Effector memory CD8-positive, alpha-beta T cell (primary cell): ENCODE results near the gene KDM5B.

Experiments
- ATAC-seq: fragments of 150-1000 bp; cut with Tn5 transposase; replicated peaks from 2 replicates; pipeline ENCODE4 v1.10.0; 2021; ENCODE audit warnings: mild to moderate bottlenecking, moderate library complexity
- DNase-seq, 3 experiments: peaks; one replicate each; pipeline ENCODE4 v3.0.0; 2021
- H3K27ac Mint-ChIP-seq, 2 donors: one replicate each; pipeline ENCODE4 v1.8.0; 2022; ENCODE audit warnings: mild to moderate bottlenecking in 2 of 2, mixed read lengths in 2 of 2, moderate library complexity in 2 of 2
- H3K27me3 Mint-ChIP-seq, 2 donors: one replicate each; pipeline ENCODE4 v1.8.0; 2022; ENCODE audit warnings: mixed read lengths in 2 of 2
- H3K36me3 Mint-ChIP-seq: one replicate; pipeline ENCODE4 v1.8.0; 2022; ENCODE audit warnings: mild to moderate bottlenecking, moderate library complexity, mixed read lengths; ENCODE audit not compliant: insufficient read depth
- H3K4me1 Mint-ChIP-seq, 2 donors: one replicate each; pipeline ENCODE4 v1.8.0; 2022; ENCODE audit warnings: low read depth in 2 of 2, mixed read lengths in 2 of 2
- H3K4me3 Mint-ChIP-seq, 2 donors: one replicate each; pipeline ENCODE4 v1.8.0; 2022; ENCODE audit warnings: mild to moderate bottlenecking in 2 of 2, mixed read lengths in 2 of 2, moderate library complexity in 2 of 2
- H3K9me3 Mint-ChIP-seq, 2 donors: one replicate each; pipeline ENCODE4 v1.8.0; 2022; ENCODE audit warnings: mixed read lengths in 2 of 2

The KDM5B gene

DNA sequence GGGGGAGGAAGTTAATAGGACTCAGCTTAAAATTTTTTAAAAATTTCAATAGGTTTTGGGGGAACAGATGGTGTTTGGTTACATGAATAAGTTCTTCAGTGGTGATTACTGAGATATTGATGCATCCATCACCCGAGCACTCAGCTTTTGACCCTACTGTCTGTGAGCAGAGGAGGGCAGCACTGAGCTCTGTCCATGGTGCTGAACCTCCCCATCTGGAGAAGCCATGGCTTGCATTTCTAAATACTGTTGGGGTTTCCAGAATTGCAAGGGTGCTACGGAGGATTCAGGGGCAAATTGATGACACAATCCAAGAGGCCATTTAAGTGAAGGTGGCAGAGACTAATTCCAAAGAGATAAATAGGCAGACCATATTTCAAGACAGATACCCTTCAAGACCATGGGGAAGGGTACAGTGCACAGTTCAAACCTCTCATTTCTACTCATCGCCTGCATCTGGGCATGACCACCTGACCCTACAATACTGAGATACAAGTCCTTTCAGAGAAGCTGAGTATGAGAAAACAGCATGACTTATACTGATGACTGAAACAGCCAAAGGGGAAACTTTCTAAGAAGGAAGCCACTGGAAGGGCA is 115.2 kb downstream of the KDM5B start:
- H3K9me3 Mint-ChIP-seq = peaks cover 0 to 2% of the 10 kb centered on the region in 2 donors
- peaks cover 54 to 92% of the 10 kb centered on the region in 2 donors for H3K27me3 Mint-ChIP-seq
- H3K4me3 Mint-ChIP-seq = no peak overlapping the region
- DNase-seq (peak; percentile 57 to 64 (median 62)), ATAC-seq (peak; percentile 71)
- H3K27ac Mint-ChIP-seq = no peak overlapping the region
- H3K4me1 Mint-ChIP-seq = no peaks in the 10 kb centered on the region
- peaks cover 7% of the 10 kb centered on the region for H3K36me3 Mint-ChIP-seq

DNA sequence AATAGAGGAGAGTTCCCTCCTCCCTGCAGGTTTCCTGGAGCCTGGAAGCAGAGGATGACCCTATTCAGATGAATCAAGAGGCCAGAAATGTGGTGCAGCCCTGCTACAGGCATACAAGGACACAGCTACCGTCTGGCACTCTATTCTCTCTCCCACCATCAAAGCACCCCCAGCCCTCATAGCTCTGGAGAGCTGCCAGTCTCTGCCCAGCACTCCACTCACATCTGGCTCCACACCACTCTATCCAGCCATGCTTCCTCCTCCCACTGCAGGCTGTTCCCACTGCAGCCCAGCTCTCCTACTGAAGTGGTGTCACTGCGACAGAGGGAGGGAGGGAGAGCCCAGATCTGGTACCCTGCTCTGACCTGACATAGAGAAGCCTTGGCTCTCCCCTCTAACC is 116.4 kb downstream of the KDM5B start:
- peaks cover 0 to 2% of the 10 kb centered on the region in 2 donors for H3K9me3 Mint-ChIP-seq
- H3K27me3 Mint-ChIP-seq = peaks cover 58 to 92% of the 10 kb centered on the region in 2 donors
- H3K36me3 Mint-ChIP-seq = peaks cover 7% of the 10 kb centered on the region
- DNase-seq = no peak
- no peak overlapping the region for H3K4me3 Mint-ChIP-seq
- no peaks in the 10 kb centered on the region for H3K4me1 Mint-ChIP-seq
- no peak for ATAC-seq
- H3K27ac Mint-ChIP-seq = no peak overlapping the region

DNA sequence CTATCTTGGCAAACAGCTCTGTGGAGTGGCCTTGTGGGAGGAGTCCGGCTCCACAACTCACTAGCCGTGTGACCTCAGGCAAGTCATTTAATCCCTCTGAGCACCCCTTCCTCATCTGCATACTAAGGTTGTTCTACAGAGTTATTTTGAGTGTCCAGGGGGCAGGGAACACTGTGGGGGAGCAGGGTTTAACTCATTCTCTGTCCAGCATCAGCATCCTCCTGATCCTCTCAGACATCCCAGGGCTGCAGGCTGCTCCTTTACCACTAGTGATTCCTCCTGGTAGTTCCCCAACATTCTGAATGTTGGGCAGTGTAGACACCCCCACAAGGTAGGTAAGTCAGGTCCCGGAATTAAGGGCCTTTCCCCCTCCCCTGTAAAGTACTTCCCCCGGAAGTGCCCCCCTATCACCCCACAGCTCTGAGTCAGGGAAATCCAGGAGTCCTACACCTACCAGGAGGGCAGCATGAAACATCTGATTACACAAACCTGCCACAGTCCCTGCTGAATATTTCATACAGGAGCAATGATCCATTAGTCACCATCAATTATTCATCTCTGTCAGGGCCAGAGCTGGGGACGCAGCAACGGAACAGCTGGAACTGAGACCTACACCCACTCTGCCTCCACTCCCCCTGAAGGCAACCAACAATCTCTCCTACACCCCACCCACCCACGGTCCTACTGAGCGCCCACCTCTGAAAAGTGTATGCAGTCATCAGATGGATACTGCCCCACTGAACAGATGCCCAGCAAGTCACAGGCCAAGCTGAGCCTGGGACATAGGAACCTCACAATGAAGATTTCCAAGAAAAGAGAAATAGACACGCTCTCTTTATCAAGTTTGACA is 118.5 kb downstream of the KDM5B start:
- peaks cover 7% of the 10 kb centered on the region for H3K36me3 Mint-ChIP-seq
- DNase-seq (no peak), ATAC-seq (no peak)
- H3K4me1 Mint-ChIP-seq = no peaks in the 10 kb centered on the region
- no peak overlapping the region for H3K27ac Mint-ChIP-seq
- H3K9me3 Mint-ChIP-seq = peaks cover 0 to 2% of the 10 kb centered on the region in 2 donors
- no peak overlapping the region for H3K4me3 Mint-ChIP-seq
- H3K27me3 Mint-ChIP-seq = peaks cover 56 to 92% of the 10 kb centered on the region in 2 donors

DNA sequence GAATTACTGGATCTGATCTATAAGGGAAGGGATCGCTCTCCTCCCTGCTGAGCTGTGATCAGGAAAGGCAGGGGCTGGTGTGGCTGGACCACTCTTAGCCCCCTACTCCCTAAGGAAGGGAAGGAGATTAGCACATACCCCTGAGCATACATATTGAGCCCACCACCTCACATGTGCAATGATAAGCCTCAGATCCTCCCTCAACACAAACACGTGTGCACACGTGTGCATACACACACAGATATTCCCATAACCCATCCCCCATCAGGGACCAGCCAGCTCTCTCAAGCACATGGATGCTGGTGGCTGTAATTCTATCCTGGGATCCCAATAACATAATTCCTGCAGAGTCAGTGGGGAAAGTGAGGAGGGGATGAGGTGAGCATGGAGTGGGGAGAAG is 119.1 kb downstream of the KDM5B start:
- Mint-ChIP-seq H3K4me3 (no peak overlapping the region), H3K27me3 (peaks cover 57 to 91% of the 10 kb centered on the region in 2 donors), H3K36me3 (peaks cover 7% of the 10 kb centered on the region), H3K27ac (no peak overlapping the region), H3K9me3 (peaks cover 0 to 2% of the 10 kb centered on the region in 2 donors), H3K4me1 (no peaks in the 10 kb centered on the region)
- DNase-seq (no peak), ATAC-seq (no peak)

DNA sequence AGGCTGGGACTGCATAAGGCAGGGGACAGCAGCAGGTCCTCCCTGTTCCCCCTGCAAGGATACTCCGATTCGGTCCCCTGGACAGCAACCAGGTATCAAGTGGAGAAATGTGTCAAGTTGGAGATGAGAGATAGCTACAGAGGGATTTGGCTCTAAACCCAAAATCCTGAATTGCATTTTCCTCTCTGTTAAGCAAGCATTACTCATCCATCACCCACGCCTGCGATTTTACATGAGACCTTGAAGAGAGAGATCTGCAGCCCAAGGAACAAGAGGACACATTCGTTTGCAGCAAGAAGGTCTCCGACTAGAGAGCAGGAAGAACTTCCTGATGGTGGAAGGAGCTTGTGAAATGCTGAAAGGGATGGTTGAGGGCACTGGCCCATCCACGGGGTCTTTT is 119.8 kb downstream of the KDM5B start:
- H3K27ac Mint-ChIP-seq = no peak overlapping the region
- H3K27me3 Mint-ChIP-seq = peaks cover 58 to 85% of the 10 kb centered on the region in 2 donors
- no peak for DNase-seq
- no peak overlapping the region for H3K4me3 Mint-ChIP-seq
- peaks cover 7% of the 10 kb centered on the region for H3K36me3 Mint-ChIP-seq
- H3K4me1 Mint-ChIP-seq = no peaks in the 10 kb centered on the region
- no peak for ATAC-seq
- H3K9me3 Mint-ChIP-seq = peaks cover 0 to 2% of the 10 kb centered on the region in 2 donors

DNA sequence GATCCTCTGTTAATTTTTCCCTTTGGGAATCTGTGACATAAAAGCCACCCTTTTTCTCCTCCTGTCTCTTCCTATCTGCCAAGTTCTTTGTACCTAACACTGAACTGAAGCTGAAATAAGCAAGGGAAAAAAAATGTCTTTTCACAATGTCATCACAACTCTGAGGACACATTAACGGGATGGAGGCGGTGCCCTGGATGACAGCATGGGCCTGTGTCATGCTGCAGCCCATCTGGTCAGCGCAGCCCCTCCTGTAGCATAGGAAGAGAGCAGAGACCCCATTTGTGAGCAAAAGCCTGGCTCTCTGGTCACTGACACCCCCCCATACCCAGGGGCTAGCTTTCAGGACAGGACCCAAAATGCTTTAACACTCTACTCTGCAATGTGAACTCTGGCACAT is 120.4 kb downstream of the KDM5B start:
- no peak for DNase-seq
- ATAC-seq = no peak
- no peaks in the 10 kb centered on the region for H3K4me1 Mint-ChIP-seq
- no peak overlapping the region for H3K27ac Mint-ChIP-seq
- H3K9me3 Mint-ChIP-seq = no peaks in the 10 kb centered on the region
- H3K36me3 Mint-ChIP-seq = peaks cover 3% of the 10 kb centered on the region
- H3K4me3 Mint-ChIP-seq = no peak overlapping the region
- peaks cover 62 to 84% of the 10 kb centered on the region in 2 donors for H3K27me3 Mint-ChIP-seq

DNA sequence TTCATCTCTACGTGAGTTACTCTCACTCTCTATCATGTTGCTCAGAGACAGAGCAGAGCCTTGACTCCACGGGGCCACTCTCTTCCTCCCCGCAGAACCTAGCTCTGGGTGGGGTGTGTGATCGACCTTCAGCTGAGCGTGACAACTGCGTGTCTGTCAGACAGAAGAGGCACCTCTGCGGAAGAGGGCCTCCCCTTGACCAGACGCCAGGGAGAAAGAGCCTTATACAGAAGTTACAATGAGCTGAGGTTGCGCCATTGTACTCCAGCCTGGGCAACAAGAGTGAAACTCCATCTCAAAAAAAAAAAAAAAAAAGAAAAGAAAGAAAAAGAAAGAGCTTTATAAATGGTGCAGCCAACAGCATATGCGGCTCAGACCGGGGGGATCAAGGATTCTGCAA is 120.9 kb downstream of the KDM5B start:
- no peak for ATAC-seq
- no peaks in the 10 kb centered on the region for H3K9me3 Mint-ChIP-seq
- peaks cover 3% of the 10 kb centered on the region for H3K36me3 Mint-ChIP-seq
- DNase-seq = no peak
- no peak overlapping the region for H3K27ac Mint-ChIP-seq
- H3K27me3 Mint-ChIP-seq = peaks cover 66 to 85% of the 10 kb centered on the region in 2 donors
- H3K4me3 Mint-ChIP-seq = no peak overlapping the region
- no peaks in the 10 kb centered on the region for H3K4me1 Mint-ChIP-seq

DNA sequence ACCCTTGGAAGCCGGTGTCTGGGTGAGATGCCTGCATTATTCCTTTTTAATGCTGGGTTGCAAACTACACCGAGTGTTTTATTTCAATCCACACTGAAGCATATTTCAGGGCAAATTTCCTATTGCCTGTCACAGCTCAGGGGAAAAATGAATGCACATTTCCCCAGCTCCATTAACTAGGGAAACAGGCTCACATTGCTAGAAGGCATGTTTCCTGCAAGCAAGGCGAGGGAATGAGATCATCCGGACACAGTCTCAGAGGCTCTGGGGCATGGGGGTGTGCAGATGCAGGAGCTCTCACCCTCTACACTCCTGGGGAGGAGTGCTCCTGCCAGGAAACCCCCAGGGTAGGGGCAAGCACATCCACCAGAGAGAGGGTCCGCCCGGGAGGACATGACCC is 122.6 kb downstream of the KDM5B start:
- H3K4me3 Mint-ChIP-seq = no peak overlapping the region
- H3K27me3 Mint-ChIP-seq = peaks cover 69 to 90% of the 10 kb centered on the region in 2 donors
- no peaks in the 10 kb centered on the region for H3K4me1 Mint-ChIP-seq
- ATAC-seq (no peak), DNase-seq (no peak)
- H3K36me3 Mint-ChIP-seq = no peaks in the 10 kb centered on the region
- no peaks in the 10 kb centered on the region for H3K9me3 Mint-ChIP-seq
- no peak overlapping the region for H3K27ac Mint-ChIP-seq

DNA sequence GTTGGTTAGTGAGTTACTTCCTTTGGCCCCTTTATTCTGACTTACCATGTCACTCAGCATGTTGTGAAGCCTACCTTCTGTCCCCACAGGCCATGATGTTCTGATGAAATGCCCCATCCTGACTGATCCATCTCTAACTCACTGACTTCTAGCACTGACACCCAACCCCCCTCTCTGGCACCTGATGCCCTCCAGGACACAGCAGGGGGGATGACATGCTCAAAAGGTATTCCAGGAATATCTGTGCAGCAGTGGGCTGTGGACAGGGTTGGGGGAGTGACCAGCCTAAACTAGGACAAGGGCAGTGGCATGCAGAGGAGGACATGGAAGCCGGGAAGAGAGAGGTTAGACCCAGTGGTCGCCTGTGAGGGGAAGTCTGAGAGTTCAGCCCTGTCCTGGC is 123.5 kb downstream of the KDM5B start:
- H3K9me3 Mint-ChIP-seq = no peaks in the 10 kb centered on the region
- no peak overlapping the region for H3K27ac Mint-ChIP-seq
- H3K36me3 Mint-ChIP-seq = no peaks in the 10 kb centered on the region
- no peaks in the 10 kb centered on the region for H3K4me1 Mint-ChIP-seq
- no peak overlapping the region for H3K4me3 Mint-ChIP-seq
- DNase-seq (no peak), ATAC-seq (no peak)
- H3K27me3 Mint-ChIP-seq = peaks cover 67 to 90% of the 10 kb centered on the region in 2 donors

DNA sequence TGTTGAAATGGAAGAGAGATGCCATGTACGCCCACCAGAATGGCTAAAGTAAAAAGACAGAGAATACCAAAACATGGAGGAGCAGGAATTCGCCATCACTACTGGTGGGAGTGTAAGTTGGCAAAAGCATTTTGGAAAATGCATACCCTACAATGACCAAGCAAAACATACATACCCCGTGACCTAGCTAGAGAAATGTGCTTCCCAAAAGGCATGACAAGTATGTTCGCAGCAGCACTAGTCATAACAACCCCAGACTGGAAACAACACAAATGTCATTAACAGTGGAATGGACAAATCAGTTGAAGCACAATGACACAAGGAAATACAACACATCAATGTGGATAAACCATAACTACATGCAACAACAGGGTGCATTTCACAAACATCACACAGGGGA is 125.2 kb downstream of the KDM5B start:
- Mint-ChIP-seq H3K4me1 (no peaks in the 10 kb centered on the region), H3K27me3 (peaks cover 69 to 90% of the 10 kb centered on the region in 2 donors)
- no peak for ATAC-seq

DNA sequence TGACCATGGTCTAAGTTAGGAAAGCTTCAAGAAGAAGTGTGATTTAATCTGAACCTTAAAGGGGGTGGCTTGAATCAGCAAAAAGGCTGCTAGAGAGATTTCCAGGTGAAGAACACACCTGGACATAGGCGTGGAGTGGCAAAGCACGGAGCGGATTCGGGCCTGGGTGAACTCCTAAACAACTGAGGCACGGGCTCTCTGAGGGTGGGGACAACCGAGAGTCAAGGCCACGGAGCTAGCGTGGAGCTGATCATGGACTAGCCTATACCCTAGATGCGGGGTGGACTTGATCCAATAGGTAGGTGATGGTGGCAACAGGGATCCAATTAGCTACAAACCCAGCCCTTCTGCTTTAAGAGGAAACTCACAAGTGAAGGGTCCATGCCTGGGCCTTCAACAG is 125.7 kb downstream of the KDM5B start:
- ATAC-seq (no peak), DNase-seq (no peak)
- H3K4me1 Mint-ChIP-seq = no peaks in the 10 kb centered on the region
- H3K27me3 Mint-ChIP-seq = peaks cover 64 to 85% of the 10 kb centered on the region in 2 donors
- H3K9me3 Mint-ChIP-seq = no peaks in the 10 kb centered on the region
- H3K36me3 Mint-ChIP-seq = no peaks in the 10 kb centered on the region
- H3K27ac Mint-ChIP-seq = no peak overlapping the region
- no peak overlapping the region for H3K4me3 Mint-ChIP-seq

More for the DNA sequence above, 125.2 kb downstream of the KDM5B start:
- no peak overlapping the region for H3K4me3 Mint-ChIP-seq
- no peak overlapping the region for H3K27ac Mint-ChIP-seq
- no peaks in the 10 kb centered on the region for H3K36me3 Mint-ChIP-seq
- no peak for DNase-seq
- H3K9me3 Mint-ChIP-seq = no peaks in the 10 kb centered on the region

DNA sequence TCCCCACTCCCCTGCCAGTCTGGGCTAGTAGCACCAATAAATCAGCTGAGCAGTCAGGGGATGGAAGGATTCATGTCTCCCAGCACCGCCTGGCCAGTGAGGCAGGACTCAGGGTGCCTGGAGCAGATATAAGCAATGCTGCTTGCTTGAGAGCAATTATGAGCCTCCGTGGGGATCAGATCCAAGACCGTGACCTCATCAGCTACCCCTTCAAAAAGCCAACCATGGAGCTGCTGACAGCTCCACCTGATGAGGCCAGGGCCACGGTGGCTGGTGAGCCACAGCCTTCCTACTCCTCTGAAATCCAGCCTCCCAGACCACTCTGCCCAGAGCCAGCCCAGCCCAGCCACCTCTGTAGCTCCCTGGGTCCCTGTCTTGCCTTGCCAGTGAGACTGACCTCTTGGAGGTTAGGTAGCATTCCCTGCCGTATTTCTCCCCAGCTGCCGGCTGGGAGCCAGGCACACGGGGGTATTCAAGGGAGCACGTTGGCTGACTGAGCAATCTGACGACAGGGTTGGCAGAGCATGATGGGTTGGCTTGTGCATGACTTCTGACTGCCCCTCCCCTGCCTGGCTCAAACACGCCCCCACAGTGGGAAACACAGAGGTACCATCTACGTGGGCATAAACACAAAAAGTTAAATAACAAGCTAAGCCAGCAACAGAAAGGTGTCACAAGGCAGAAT is 126.3 kb downstream of the KDM5B start:
- no peak overlapping the region for H3K27ac Mint-ChIP-seq
- H3K27me3 Mint-ChIP-seq = peaks cover 58 to 83% of the 10 kb centered on the region in 2 donors

DNA sequence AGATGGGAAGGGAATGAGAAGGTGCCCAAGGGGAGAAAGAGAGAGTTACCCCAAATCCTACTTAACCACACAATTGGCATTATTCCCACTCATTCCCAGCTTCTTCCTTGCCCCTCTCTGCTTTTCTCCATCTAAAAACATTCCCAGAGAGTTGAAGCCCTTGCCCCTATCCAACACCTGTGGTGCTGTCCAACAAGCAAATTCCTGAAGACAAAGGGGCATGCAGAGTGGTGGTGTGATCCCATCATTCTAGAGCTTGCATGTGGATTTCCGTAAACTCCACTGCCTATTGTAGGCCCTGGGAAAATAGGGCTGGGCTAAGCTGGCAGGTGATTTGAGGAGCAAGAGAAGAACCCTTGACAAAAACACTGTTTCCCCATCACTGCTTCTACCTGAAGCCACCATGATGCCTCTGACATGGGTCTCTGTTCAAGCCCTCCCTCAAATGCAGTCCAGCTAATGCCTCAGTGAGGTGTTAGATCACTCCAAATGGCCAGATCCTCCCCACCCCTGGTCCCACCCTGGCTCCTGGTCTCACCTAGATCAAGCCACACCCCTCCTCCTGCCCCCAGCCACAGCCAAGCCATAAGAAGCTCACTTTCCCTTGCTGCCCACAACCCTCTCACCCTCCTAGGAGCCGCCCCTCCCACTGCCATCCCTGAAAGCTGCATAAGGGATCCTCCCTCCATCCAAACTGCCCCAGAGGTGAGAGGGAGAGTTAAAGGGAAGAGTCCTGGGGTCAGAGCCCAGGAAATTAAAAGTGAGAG is 127.5 kb downstream of the KDM5B start:
- DNase-seq (no peak), ATAC-seq (no peak)
- Mint-ChIP-seq H3K9me3 (no peaks in the 10 kb centered on the region), H3K27ac (no peak overlapping the region), H3K36me3 (no peaks in the 10 kb centered on the region), H3K4me1 (no peaks in the 10 kb centered on the region), H3K4me3 (no peak overlapping the region), H3K27me3 (peaks cover 53 to 83% of the 10 kb centered on the region in 2 donors)

More for the DNA sequence above, 126.3 kb downstream of the KDM5B start:
- no peak overlapping the region for H3K4me3 Mint-ChIP-seq
- ATAC-seq (no peak), DNase-seq (no peak)
- H3K9me3 Mint-ChIP-seq = no peaks in the 10 kb centered on the region
- no peaks in the 10 kb centered on the region for H3K4me1 Mint-ChIP-seq
- H3K36me3 Mint-ChIP-seq = no peaks in the 10 kb centered on the region
